Measurements from ENCODE around the gene HPCAL1. TPM values are rescaled to one million over a fixed set of nuclear protein-coding genes. Genes with fewer than 3 reads are reported as not detected.

The HPCAL1 gene
- polyA plus RNA-seq, 3 donors = 82.1 to 99.5 (median 98.0) TPM

- peaks cover 94% of the 10 kb centered on the region for H3K79me2 ChIP-seq (ENCODE audit: insufficient read depth, low read length)
Observed at GRCh38 chr2:10362898-10363454, 60.3 kb downstream of the HPCAL1 start.

GRCh38 chr2:10363861-10364610 lies 61.3 kb downstream of the HPCAL1 start:
- Histone ChIP-seq H3K4me1 (ENCODE audit: control insufficient read depth in 1 of 2, insufficient read depth in 2 of 2, low read length in 2 of 2) (no peaks in the 10 kb centered on the region), H3K9me3 (replicated peaks in 1 of 2; ENCODE audit: control insufficient read depth in 1 of 2, insufficient read depth in 1 of 2, low read length in 2 of 2) (no peaks in the 10 kb centered on the region), H3K27me3 (ENCODE audit: control insufficient read depth in 2 of 2, insufficient read depth in 2 of 2, low read length in 2 of 2) (no peaks in the 10 kb centered on the region), H3K36me3 (replicated peaks in 1 of 2; ENCODE audit: control insufficient read depth in 1 of 2, insufficient read depth in 2 of 2, low read length in 2 of 2) (peaks cover 16 to 30% of the 10 kb centered on the region in 2 donors), H2AFZ (ENCODE audit: insufficient read depth, low read depth, low read length, poor library complexity, severe bottlenecking) (no peak overlapping the region), H4K20me1 (ENCODE audit: insufficient read depth, low read length) (peaks cover 100% of the 10 kb centered on the region), H3K4me2 (replicated peaks; ENCODE audit: extremely low read depth, low read length, poor library complexity, severe bottlenecking) (no peak overlapping the region), H3K9ac (ENCODE audit: insufficient read depth, low read length, poor library complexity, severe bottlenecking) (no peak overlapping the region), H3K27ac (ENCODE audit: low read depth in 1 of 2, low read length in 2 of 2) (no peak overlapping the region), H3K79me2 (ENCODE audit: insufficient read depth, low read length) (peaks cover 95% of the 10 kb centered on the region), H3K4me3 (replicated peaks in 1 of 3; ENCODE audit: low read depth in 2 of 3, low read length in 3 of 3) (no peak overlapping the region)
- no peak for DNase-seq
- Mint-ChIP-seq H3K27ac (peak overlapping the region in 2 of 7 donors; percentile 6 to 20), H3K36me3 (peaks cover 20 to 28% of the 10 kb centered on the region in 2 donors), H3K4me1 (peaks cover 2% of the 10 kb centered on the region), H3K4me3 (no peak overlapping the region), H3K27me3 (ENCODE audit: low read depth in 3 of 3) (no peaks in the 10 kb centered on the region), H3K9me3 (no peaks in the 10 kb centered on the region)
- no peak for TF ChIP-seq CTCF (IDR thresholded peaks at IDR 0.05)
- intact Hi-C loops (cut with micrococcal nuclease) = no loop called here
- WGBS (ENCODE audit: insufficient coverage) = 97% methylated on average over 15 of the region's 23 CpGs

More at GRCh38 chr2:10362898-10363454, 60.3 kb downstream of the HPCAL1 start:
- H3K4me1 Mint-ChIP-seq = peaks cover 3% of the 10 kb centered on the region
- H3K4me3 Mint-ChIP-seq = no peak overlapping the region
- TF ChIP-seq CTCF (IDR thresholded peaks at IDR 0.05) = no peak
- no peak overlapping the region for H3K4me3 ChIP-seq (replicated peaks in 1 of 3; ENCODE audit: low read depth in 2 of 3, low read length in 3 of 3)
- H2AFZ ChIP-seq (ENCODE audit: insufficient read depth, low read depth, low read length, poor library complexity, severe bottlenecking) = no peak overlapping the region
- peaks cover 100% of the 10 kb centered on the region for H4K20me1 ChIP-seq (ENCODE audit: insufficient read depth, low read length)
- H3K36me3 ChIP-seq (replicated peaks in 1 of 2; ENCODE audit: control insufficient read depth in 1 of 2, insufficient read depth in 2 of 2, low read length in 2 of 2) = peaks cover 22 to 36% of the 10 kb centered on the region in 2 donors
- H3K36me3 Mint-ChIP-seq = peaks cover 27 to 35% of the 10 kb centered on the region in 2 donors
- 94% methylated on average over 4 of the region's 8 CpGs for WGBS (ENCODE audit: insufficient coverage)
- no peak for DNase-seq
- H3K4me2 ChIP-seq (replicated peaks; ENCODE audit: extremely low read depth, low read length, poor library complexity, severe bottlenecking) = no peak overlapping the region
- H3K9me3 Mint-ChIP-seq = no peaks in the 10 kb centered on the region
- peak overlapping the region in 1 of 7 donors; percentile 20 for H3K27ac Mint-ChIP-seq
- no peaks in the 10 kb centered on the region for H3K4me1 ChIP-seq (ENCODE audit: control insufficient read depth in 1 of 2, insufficient read depth in 2 of 2, low read length in 2 of 2)
- intact Hi-C loops (cut with micrococcal nuclease) = no loop called here
- H3K9ac ChIP-seq (ENCODE audit: insufficient read depth, low read length, poor library complexity, severe bottlenecking) = no peak overlapping the region
- peaks cover 0 to 1% (median 0%) of the 10 kb centered on the region in 3 donors for H3K27me3 Mint-ChIP-seq (ENCODE audit: low read depth in 3 of 3)
- no peak overlapping the region for H3K27ac ChIP-seq (ENCODE audit: low read depth in 1 of 2, low read length in 2 of 2)
- H3K9me3 ChIP-seq (replicated peaks in 1 of 2; ENCODE audit: control insufficient read depth in 1 of 2, insufficient read depth in 1 of 2, low read length in 2 of 2) = no peaks in the 10 kb centered on the region
- no peaks in the 10 kb centered on the region for H3K27me3 ChIP-seq (ENCODE audit: control insufficient read depth in 2 of 2, insufficient read depth in 2 of 2, low read length in 2 of 2)
